Measurements from ENCODE around the gene LRRC71.

LRRC71 gene

GRCh38 chr1:156920233-156921052, at the start of gene LRRC71:
Gene LRRC71, plus strand, starts transcription at chr1:156920632. Its CDS starts 172 bp downstream, at chr1:156920804.
- DNase-seq, result peak; percentile 93

GRCh38 chr1:156873659-156874058, 46.8 kb upstream of the LRRC71 start:
- DNase-seq, result no peak

- no peak for DNase-seq
These were observed 46.3 kb upstream of the LRRC71 start for GRCh38 chr1:156874142-156874541.

- DNase-seq, result no peak
These were observed 45.7 kb upstream of the LRRC71 start for GRCh38 chr1:156874572-156875340.

GRCh38 chr1:156875341-156875615, 45.2 kb upstream of the LRRC71 start:
- DNase-seq, result no peak

GRCh38 chr1:156876281-156876680, 44.2 kb upstream of the LRRC71 start:
- no peak for DNase-seq

- no peak for DNase-seq
These were observed 42.8 kb upstream of the LRRC71 start for GRCh38 chr1:156877433-156878170.

GRCh38 chr1:156879876-156880275, 40.6 kb upstream of the LRRC71 start:
- no peak for DNase-seq

- DNase-seq, result no peak
These were observed 40.0 kb upstream of the LRRC71 start for GRCh38 chr1:156880473-156880872.

- no peak for DNase-seq
These were observed 39.3 kb upstream of the LRRC71 start for GRCh38 chr1:156881101-156881500.

- no peak for DNase-seq
These were observed 38.8 kb upstream of the LRRC71 start for GRCh38 chr1:156881663-156882062.

- no peak for DNase-seq
These were observed 37.9 kb upstream of the LRRC71 start for GRCh38 chr1:156882543-156882942.

GRCh38 chr1:156883919-156884318, 36.5 kb upstream of the LRRC71 start:
- DNase-seq, result no peak

- no peak for DNase-seq
These were observed 35.8 kb upstream of the LRRC71 start for GRCh38 chr1:156884560-156885184.

GRCh38 chr1:156885314-156885713, 35.1 kb upstream of the LRRC71 start:
- DNase-seq, result no peak

- DNase-seq, result no peak
These were observed 34.5 kb upstream of the LRRC71 start for GRCh38 chr1:156885880-156886355.

- DNase-seq, result no peak
These were observed 33.7 kb upstream of the LRRC71 start for GRCh38 chr1:156886583-156887281.

- no peak for DNase-seq
These were observed 33.1 kb upstream of the LRRC71 start for GRCh38 chr1:156887317-156887716.

- DNase-seq, result no peak
These were observed 32.7 kb upstream of the LRRC71 start for GRCh38 chr1:156887734-156888133.

GRCh38 chr1:156889802-156890580, 30.4 kb upstream of the LRRC71 start:
- peak; percentile 81 for DNase-seq
